Measurements from ENCODE around the gene NHERF2.

Gene NHERF2

GRCh38 chr16:2030036-2030435, 3.3 kb downstream of the NHERF2 start:
- H2BK120ac ChIP-seq (ENCODE audit: low read depth, low read length), result no peak overlapping the region
- no peak overlapping the region for H2BK12ac ChIP-seq (ENCODE audit: low read length)
- H3K23ac ChIP-seq (ENCODE audit: low read depth, low read length, poor library complexity), result no peak overlapping the region
- peak overlapping the region; percentile 38 for H3K18ac ChIP-seq (ENCODE audit: low read length)
- peaks cover 3 to 5% of the 10 kb centered on the region in 2 donors for H3K9me3 ChIP-seq (replicated peaks in 1 of 2; ENCODE audit: control insufficient read depth in 2 of 2, insufficient read depth in 1 of 2, low read depth in 1 of 2, low read length in 2 of 2)
- H3K4me1 ChIP-seq (ENCODE audit: control insufficient read depth in 2 of 2, insufficient read depth in 1 of 2, low read depth in 1 of 2, low read length in 2 of 2), result peaks cover 9 to 14% of the 10 kb centered on the region in 2 donors
- H4K8ac ChIP-seq (ENCODE audit: low read depth, low read length), result no peak overlapping the region
- no CpG with 5 or more reads among the region's 11 CpGs for WGBS, 2 donors (ENCODE audit: extremely low coverage in 2 of 2, insufficient read length in 2 of 2, insufficient replicate concordance in 1 of 2)
- H2BK5ac ChIP-seq (ENCODE audit: low read length), result no peak overlapping the region
- no peak overlapping the region for H4K91ac ChIP-seq (ENCODE audit: low read depth, low read length, poor library complexity)
- no peak overlapping the region for H3K27ac ChIP-seq (replicated peaks; ENCODE audit: low read length)
- H3K79me1 ChIP-seq (ENCODE audit: low read depth, low read length), result peaks cover 4% of the 10 kb centered on the region
- H3K4ac ChIP-seq (ENCODE audit: low read length), result no peak overlapping the region
- no peak overlapping the region for H2AFZ ChIP-seq (ENCODE audit: low read length)
- H3K4me2 ChIP-seq (ENCODE audit: insufficient read depth, low read length, poor library complexity, severe bottlenecking), result no peak overlapping the region
- H3K27me3 ChIP-seq (ENCODE audit: control insufficient read depth in 3 of 3, insufficient read depth in 3 of 3, low read depth in 1 of 3, low read length in 3 of 3), result peaks cover 3 to 33% (median 25%) of the 10 kb centered on the region in 3 experiments
- H3K9ac ChIP-seq (ENCODE audit: low read depth, low read length, poor library complexity), result no peak overlapping the region
- no peaks in the 10 kb centered on the region for H3K36me3 ChIP-seq (replicated peaks in 1 of 2; ENCODE audit: control insufficient read depth in 2 of 2, insufficient read depth in 2 of 2, low read length in 2 of 2)
- DNase-seq (ENCODE audit: low spot score), result no peak
- H3K14ac ChIP-seq (ENCODE audit: low read length), result no peak overlapping the region
- H3K4me3 ChIP-seq (ENCODE audit: low read length in 2 of 2), result no peak overlapping the region
- no peak overlapping the region for H2BK15ac ChIP-seq (ENCODE audit: low read length)
- no peak overlapping the region for H2AK5ac ChIP-seq (ENCODE audit: low read depth, low read length)

- H3K9me3 ChIP-seq (replicated peaks in 1 of 2; ENCODE audit: control insufficient read depth in 2 of 2, insufficient read depth in 1 of 2, low read depth in 1 of 2, low read length in 2 of 2), result peaks cover 2 to 5% of the 10 kb centered on the region in 2 donors
- H3K23ac ChIP-seq (ENCODE audit: low read depth, low read length, poor library complexity), result no peak overlapping the region
- H2AFZ ChIP-seq (ENCODE audit: low read length), result no peak overlapping the region
- no peak overlapping the region for H3K4me3 ChIP-seq (ENCODE audit: low read length in 2 of 2)
- no peak overlapping the region for H3K4me2 ChIP-seq (ENCODE audit: insufficient read depth, low read length, poor library complexity, severe bottlenecking)
- no peak overlapping the region for H2BK5ac ChIP-seq (ENCODE audit: low read length)
- H3K4ac ChIP-seq (ENCODE audit: low read length), result no peak overlapping the region
- H4K91ac ChIP-seq (ENCODE audit: low read depth, low read length, poor library complexity), result no peak overlapping the region
- H3K9ac ChIP-seq (ENCODE audit: low read depth, low read length, poor library complexity), result no peak overlapping the region
- no peak overlapping the region for H2BK120ac ChIP-seq (ENCODE audit: low read depth, low read length)
- no peak overlapping the region for H2BK15ac ChIP-seq (ENCODE audit: low read length)
- peaks cover 13 to 23% of the 10 kb centered on the region in 2 donors for H3K4me1 ChIP-seq (ENCODE audit: control insufficient read depth in 2 of 2, insufficient read depth in 1 of 2, low read depth in 1 of 2, low read length in 2 of 2)
- no peak overlapping the region for H2AK5ac ChIP-seq (ENCODE audit: low read depth, low read length)
- H3K27me3 ChIP-seq (ENCODE audit: control insufficient read depth in 3 of 3, insufficient read depth in 3 of 3, low read depth in 1 of 3, low read length in 3 of 3), result peaks cover 3 to 22% (median 20%) of the 10 kb centered on the region in 3 experiments
- H2BK12ac ChIP-seq (ENCODE audit: low read length), result no peak overlapping the region
- no peak overlapping the region for H3K27ac ChIP-seq (replicated peaks; ENCODE audit: low read length)
- no CpG with 5 or more reads among the region's 11 CpGs for WGBS, 2 donors (ENCODE audit: extremely low coverage in 2 of 2, insufficient read length in 2 of 2, insufficient replicate concordance in 1 of 2)
- H3K18ac ChIP-seq (ENCODE audit: low read length), result no peak overlapping the region
- H3K14ac ChIP-seq (ENCODE audit: low read length), result peak overlapping the region; percentile 38
- no peak overlapping the region for H4K8ac ChIP-seq (ENCODE audit: low read depth, low read length)
- H3K79me1 ChIP-seq (ENCODE audit: low read depth, low read length), result peaks cover 7% of the 10 kb centered on the region
- no peak for DNase-seq (ENCODE audit: low spot score)
- H3K36me3 ChIP-seq (replicated peaks in 1 of 2; ENCODE audit: control insufficient read depth in 2 of 2, insufficient read depth in 2 of 2, low read length in 2 of 2), result no peaks in the 10 kb centered on the region
These were observed 4.4 kb downstream of the NHERF2 start for GRCh38 chr16:2031081-2031577.

GRCh38 chr16:2032285-2033056, 5.8 kb downstream of the NHERF2 start:
- H3K4me3 ChIP-seq (ENCODE audit: low read length in 2 of 2), result no peak overlapping the region

More at GRCh38 chr16:2032285-2033056, 5.8 kb downstream of the NHERF2 start:
- Histone ChIP-seq H4K91ac (ENCODE audit: low read depth, low read length, poor library complexity) (no peak overlapping the region), H3K9me3 (replicated peaks in 1 of 2; ENCODE audit: control insufficient read depth in 2 of 2, insufficient read depth in 1 of 2, low read depth in 1 of 2, low read length in 2 of 2) (peaks cover 2 to 5% of the 10 kb centered on the region in 2 donors), H2AK5ac (ENCODE audit: low read depth, low read length) (peak overlapping the region; percentile 10), H3K4ac (ENCODE audit: low read length) (no peak overlapping the region), H3K4me1 (ENCODE audit: control insufficient read depth in 2 of 2, insufficient read depth in 1 of 2, low read depth in 1 of 2, low read length in 2 of 2) (peaks cover 9 to 21% of the 10 kb centered on the region in 2 donors), H3K36me3 (replicated peaks in 1 of 2; ENCODE audit: control insufficient read depth in 2 of 2, insufficient read depth in 2 of 2, low read length in 2 of 2) (no peaks in the 10 kb centered on the region), H2BK5ac (ENCODE audit: low read length) (no peak overlapping the region), H3K4me2 (ENCODE audit: insufficient read depth, low read length, poor library complexity, severe bottlenecking) (no peak overlapping the region), H3K79me1 (ENCODE audit: low read depth, low read length) (peaks cover 7% of the 10 kb centered on the region), H3K9ac (ENCODE audit: low read depth, low read length, poor library complexity) (peak overlapping the region; percentile 21), H3K27ac (replicated peaks; ENCODE audit: low read length) (no peak overlapping the region), H2BK12ac (ENCODE audit: low read length) (peak overlapping the region; percentile 22), H4K8ac (ENCODE audit: low read depth, low read length) (no peak overlapping the region), H2BK15ac (ENCODE audit: low read length) (peak overlapping the region; percentile 81), H3K23ac (ENCODE audit: low read depth, low read length, poor library complexity) (peak overlapping the region; percentile 43), H3K14ac (ENCODE audit: low read length) (no peak overlapping the region), H3K27me3 (ENCODE audit: control insufficient read depth in 3 of 3, insufficient read depth in 3 of 3, low read depth in 1 of 3, low read length in 3 of 3) (peaks cover 1 to 15% (median 9%) of the 10 kb centered on the region in 3 experiments), H2BK120ac (ENCODE audit: low read depth, low read length) (no peak overlapping the region), H3K18ac (ENCODE audit: low read length) (peak overlapping the region; percentile 57), H2AFZ (ENCODE audit: low read length) (no peak overlapping the region)
- no peak for DNase-seq (ENCODE audit: low spot score)
- WGBS, 2 donors (ENCODE audit: extremely low coverage in 2 of 2, insufficient read length in 2 of 2, insufficient replicate concordance in 1 of 2), result no CpG with 5 or more reads among the region's 15 CpGs

Data from neuronal stem cell (in vitro differentiated cells).